Heart right ventricle (tissue), 16 donors: ENCODE data around the gene TMEM270. TPM values are rescaled to one million over a fixed set of nuclear protein-coding genes. Genes with fewer than 3 reads are reported as not detected.
"Not testable (repeated sequence)": the region's sequence is repeated elsewhere in the genome, so short reads cannot be mapped to it uniquely, and the experiment has no call there.

Experiments used
- ATAC-seq, 8 donors: fragments of 200-7000 bp; cut with Tn5 transposase; one replicate each; pipeline ENCODE4 v1.9.1; 2020; ENCODE audit warnings: mild to moderate bottlenecking in 8 of 8, moderate library complexity in 8 of 8, moderate number of reproducible peaks in 1 of 8
- DNase-seq, 2 donors: peaks; one replicate each; pipeline ENCODE4 v3.0.0-alpha.2; 2020
- H3K27ac ChIP-seq, 10 donors: fragments of 200-600 bp; sonication (generic) in 2 of 10; one replicate each; pipeline versions ENCODE4 v1.5.0 to v1.8.0; 2020 to 2022; ENCODE audit warnings: mild to moderate bottlenecking in 3 of 10
- H3K27me3 ChIP-seq, 7 donors: fragments of 200-600 bp; one replicate each; pipeline ENCODE4 v1.8.0; 2021 to 2022; ENCODE audit warnings: mild to moderate bottlenecking in 2 of 7
- H3K36me3 ChIP-seq, 9 donors: fragments of 200-600 bp; sonication (generic) in 1 of 9; one replicate each; pipeline versions ENCODE4 v1.5.0 to v1.8.0; 2020 to 2022; ENCODE audit warnings: mild to moderate bottlenecking in 2 of 9
- H3K4me1 ChIP-seq, 9 donors: fragments of 200-600 bp; sonication (generic) in 1 of 9; one replicate each; pipeline versions ENCODE4 v1.5.0 to v1.8.0; 2020 to 2022; ENCODE audit warnings: mild to moderate bottlenecking in 4 of 9
- H3K4me3 ChIP-seq, 10 donors: fragments of 200-600 bp; sonication (generic) in 2 of 10; one replicate each; pipeline versions ENCODE4 v1.5.0 to v1.8.0; 2020 to 2022; ENCODE audit warnings: mild to moderate bottlenecking in 7 of 10, moderate library complexity in 2 of 10
- H3K9me3 ChIP-seq, 11 donors: fragments of 200-600 bp in 10 of 11; sonication (generic) in 2 of 11; one replicate each; pipeline versions ENCODE4 v1.5.0 to v1.8.0; 2013 to 2022; ENCODE audit warnings: mild to moderate bottlenecking in 2 of 11, control low read depth in 1 of 11, moderate library complexity in 1 of 11
- CTCF ChIP-seq, 9 donors: fragments of 200-600 bp; sonication (generic) in 2 of 9; IDR thresholded peaks; one replicate each; pipeline versions ENCODE4 v1.5.0 to v1.8.0; 2021 to 2022; ENCODE audit warnings: antibody characterized with exemption in 9 of 9, mild to moderate bottlenecking in 5 of 9, moderate library complexity in 1 of 9
- WGBS, 2 donors: extraction: QIAGEN DNeasy Blood & Tissue Kit; methylation state at CpG; one replicate each; pipeline ENCODE4 v1.1.7; 2013; ENCODE audit warnings: inconsistent platforms in 1 of 2; 5-methylcytosine and 5-hydroxymethylcytosine counted together
- intact Hi-C, 10 donors: fragments of 100-400 bp; cut with DNase I; formaldehyde crosslinking; loops; one replicate each; pipeline versions ENCODE4 v1.11.1 to v1.14.2; 2022
- polyA plus RNA-seq, 2 donors: library from polyadenylated mRNA; stranded (reverse); fragments of 200-250 nt; gene quantifications; one replicate each; pipeline ENCODE4 v1.2.3, GENCODE V29; 2013
- total RNA-seq, 10 donors: library from RNA; stranded (reverse); fragmentation: NEBNext Ultra II Directional in 3 of 10; extraction: Animal tissue kit (Norgen Biotek cat#: 25700) in 3 of 10; gene quantifications; one replicate each; pipeline versions ENCODE4 v1.2.1 to v1.2.4, GENCODE V29; 2021 to 2023
- donor health status: Arrhythmogenic right ventricular cardiomyopathy.
- donor health status: ischemic (EF 13 %, LVEDD 7.1; RV severe dilation, severe dysfunction).
- donor health status: healthy with polysubstance abuse.
- donor health status: DM: no; HTN: yes; CAD: no.
- donor health status: DM: no; HTN: no; CAD: no.
- donor health status: ischemic (EF 25% LVEDD 6.9; RV normal size, moderate dysfunction).
- donor health status: ischemic (EF 25% LVEDD 5.7; RV mildly dilated, moderate dysfunction).
- donor health status: healthy.
- donor health status: DM: yes; HTN: yes; CAD: no.
- donor health status: Ischemic cardiomyopathy.
- donor health status: ischemic (EF 35%, LVEDD 5.7; RV mildly dilated, moderate dysfunction).
- donor health status: nonischemic (EF 11% LVEDD 7.7; RV severe dilation, severe dysfunction).
- donor health status: DM: yes; HTN: yes; CAD: no.
- donor health status: PGD.
- donor health status: ischemic (EF 29% LVEDD 5.4; RV normal size, mild dysfunction).
- donor health status: nonischemic (EF 23%, LVEDD 6.1; RV moderate dilation, normal function).

TMEM270 gene
- total and polyA plus RNA-seq, 12 donors, result not detected

GRCh38 chr7:73842067-73842976 is 18.6 kb upstream of the TMEM270 start, which contains the start of gene METTL27:
METTL27 (minus strand) TSS chr7:73842516; CDS start chr7:73842140, 376 bp downstream.
- DNase-seq, result peak; percentile 92 to 94
- Histone ChIP-seq H3K4me3 (peak within 1 kb of the TSS; percentile 36 to 81 (median 60)), H3K27ac (peak within 1 kb of the TSS in 6 of 10 donors; percentile 10 to 82 (median 67)), H3K36me3 (no peaks in the 10 kb centered on the region), H3K9me3 (no peaks in the 10 kb centered on the region), H3K4me1 (peaks cover 0 to 45% (median 14%) of the 10 kb centered on the region in 9 donors), H3K27me3 (peaks cover 0 to 6% (median 0%) of the 10 kb centered on the region in 7 donors)
- 3 to 4% methylated on average over 35 to 41 of the region's 45 CpGs for WGBS, 2 donors
- ATAC-seq, result peak; percentile 94 to 98 (median 98)
- intact Hi-C loops, result loop anchor here in 1 of 10 donors (10.0 kb wide), 1 partner anchor 108 kb away; the partner anchor contains the start of gene ABHD11
- no peak for TF ChIP-seq CTCF (IDR thresholded peaks at IDR 0.05)

GRCh38 chr7:73844131-73844547 is 16.8 kb upstream of the TMEM270 start:
- DNase-seq (no peak), ATAC-seq (no peak)
- no peaks in the 10 kb centered on the region for H3K27me3 ChIP-seq
- H3K36me3 ChIP-seq, result no peaks in the 10 kb centered on the region
- TF ChIP-seq CTCF (IDR thresholded peaks at IDR 0.05), result no peak
- H3K9me3 ChIP-seq, result no peaks in the 10 kb centered on the region
- 32 to 34% methylated on average over 9 of the region's 9 CpGs for WGBS, 2 donors
- H3K4me1 ChIP-seq, result peaks cover 0 to 45% (median 14%) of the 10 kb centered on the region in 9 donors
- H3K4me3 ChIP-seq, result no peak overlapping the region
- H3K27ac ChIP-seq, result no peak overlapping the region
- intact Hi-C loops, result loop anchor here in 1 of 10 donors (10.0 kb wide), 1 partner anchor 109 kb away; the partner anchor contains the start of gene ABHD11

- intact Hi-C loops, result loop anchor here in 1 of 10 donors (10.0 kb wide), 1 partner anchor 110 kb away; the partner anchor contains the start of gene ABHD11
- no peaks in the 10 kb centered on the region for H3K36me3 ChIP-seq
- H3K9me3 ChIP-seq, result no peaks in the 10 kb centered on the region
- WGBS, 2 donors, result 85 to 90% methylated on average over 13 of the region's 13 CpGs
- H3K27me3 ChIP-seq, result no peaks in the 10 kb centered on the region
- ATAC-seq (no peak), DNase-seq (no peak)
- TF ChIP-seq CTCF (IDR thresholded peaks at IDR 0.05), result no peak
- H3K4me3 ChIP-seq, result no peak overlapping the region
- H3K27ac ChIP-seq, result peak overlapping the region in 1 of 10 donors; percentile 59
- peaks cover 0 to 45% (median 14%) of the 10 kb centered on the region in 9 donors for H3K4me1 ChIP-seq
Observed at GRCh38 chr7:73844848-73845460, 16.0 kb upstream of the TMEM270 start.

DNA sequence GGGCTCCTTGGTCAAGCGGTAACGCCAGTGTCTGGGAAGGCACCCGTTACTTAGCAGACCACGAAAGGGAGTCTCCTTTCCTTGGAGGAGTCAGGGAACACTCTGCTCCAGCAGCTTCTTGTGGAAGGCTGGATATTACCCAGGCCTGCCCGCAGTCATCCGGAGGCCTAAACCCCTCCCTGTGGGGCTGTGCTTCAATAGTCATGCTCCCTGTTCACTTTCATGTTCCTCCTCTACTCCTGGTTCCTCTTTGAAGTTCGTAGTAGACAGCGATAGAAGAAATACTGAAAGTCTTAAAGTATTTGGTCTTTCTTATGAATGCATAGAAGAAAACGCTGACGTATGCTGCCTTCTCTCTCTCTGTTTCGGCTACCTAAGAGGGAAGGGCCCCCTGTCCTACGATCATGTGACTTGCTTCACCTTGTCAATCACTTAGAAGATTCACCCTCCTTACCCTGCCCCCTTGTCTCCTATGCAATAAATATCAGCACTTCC is 15.2 kb upstream of the TMEM270 start:
- H3K4me3 ChIP-seq, ATAC-seq, DNase-seq, H3K9me3 ChIP-seq, H3K27me3 ChIP-seq, H3K36me3 ChIP-seq: not testable (repeated sequence)
- intact Hi-C loops, result loop anchor here in 1 of 10 donors (10.0 kb wide), 1 partner anchor 111 kb away; the partner anchor contains the start of gene ABHD11
- H3K4me1 ChIP-seq, result peaks cover 0 to 51% (median 14%) of the 10 kb centered on the region in 9 donors
- H3K27ac ChIP-seq, result peak overlapping the region in 2 of 10 donors; percentile 22 to 59
- 63 to 66% methylated on average over 12 of the region's 12 CpGs for WGBS, 2 donors
